ENCODE measurements around the gene ZNF23.

The ZNF23 gene

DNA sequence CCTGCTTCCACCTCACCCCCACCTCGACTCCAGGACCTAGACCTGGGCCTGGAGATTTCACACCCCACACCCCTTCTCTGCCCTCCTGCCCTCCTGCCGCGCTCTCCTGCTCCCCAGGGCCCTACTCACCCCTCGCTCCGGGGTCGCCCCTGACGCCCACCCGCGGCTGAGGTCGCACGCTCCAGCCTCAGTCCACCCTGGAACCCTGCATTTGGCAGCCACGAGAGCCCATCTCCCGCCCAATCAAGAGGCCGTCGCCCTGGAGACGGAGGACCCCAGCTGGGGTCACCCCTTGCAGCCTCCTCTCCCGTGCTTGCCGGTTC lies 36.3 kb downstream of the ZNF23 start:
- DNase-seq: no peak

DNA sequence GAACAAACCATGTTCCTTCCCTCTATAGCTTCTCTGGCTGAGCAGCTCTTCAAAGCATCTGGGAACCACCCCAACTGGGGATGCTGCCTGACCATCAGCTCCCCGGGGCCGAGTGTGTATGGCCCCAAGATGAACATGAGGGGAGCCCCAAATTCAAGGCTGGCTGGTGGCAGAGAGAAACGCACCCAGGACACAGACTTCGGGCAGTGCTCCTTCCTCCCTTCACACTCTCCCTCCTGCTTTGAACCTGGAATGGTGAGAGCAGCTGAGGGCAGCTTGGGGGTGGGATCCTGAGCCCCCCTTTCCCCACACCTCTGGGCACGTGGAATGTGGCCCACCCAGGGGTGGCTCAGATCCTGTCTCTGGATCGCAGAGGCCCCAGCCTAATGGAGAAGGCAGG lies 37.4 kb downstream of the ZNF23 start:
- DNase-seq: no peak

DNA sequence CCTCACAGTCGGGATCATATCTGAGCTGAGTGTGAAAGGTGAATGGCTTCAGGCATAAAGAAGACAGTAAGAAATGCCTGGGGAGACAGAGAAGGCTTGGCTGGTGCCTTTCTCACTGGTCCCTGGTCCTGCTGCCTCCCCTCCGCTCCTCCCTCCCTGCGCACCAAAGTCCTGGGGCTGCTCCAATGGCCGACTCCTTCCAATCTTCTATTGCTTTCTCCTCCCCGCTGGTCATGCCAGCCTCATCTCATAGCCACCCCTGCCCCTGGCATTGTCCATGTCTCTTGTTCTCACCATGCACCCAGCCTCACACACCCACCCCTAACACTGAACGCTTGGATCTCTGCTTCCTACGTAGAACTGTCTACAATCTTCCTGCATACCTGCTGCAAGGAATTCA lies 38.2 kb downstream of the ZNF23 start:
- no peak for DNase-seq

GRCh38 chr16:71423016-71423415 lies 39.0 kb downstream of the ZNF23 start:
- no peak for DNase-seq

- DNase-seq: no peak
Measured at GRCh38 chr16:71421911-71422310, 40.1 kb downstream of the ZNF23 start.

GRCh38 chr16:71414038-71414437 lies 48.0 kb downstream of the ZNF23 start:
- DNase-seq: no peak

GRCh38 chr16:71413341-71413740 lies 48.7 kb downstream of the ZNF23 start:
- no peak for DNase-seq

DNA sequence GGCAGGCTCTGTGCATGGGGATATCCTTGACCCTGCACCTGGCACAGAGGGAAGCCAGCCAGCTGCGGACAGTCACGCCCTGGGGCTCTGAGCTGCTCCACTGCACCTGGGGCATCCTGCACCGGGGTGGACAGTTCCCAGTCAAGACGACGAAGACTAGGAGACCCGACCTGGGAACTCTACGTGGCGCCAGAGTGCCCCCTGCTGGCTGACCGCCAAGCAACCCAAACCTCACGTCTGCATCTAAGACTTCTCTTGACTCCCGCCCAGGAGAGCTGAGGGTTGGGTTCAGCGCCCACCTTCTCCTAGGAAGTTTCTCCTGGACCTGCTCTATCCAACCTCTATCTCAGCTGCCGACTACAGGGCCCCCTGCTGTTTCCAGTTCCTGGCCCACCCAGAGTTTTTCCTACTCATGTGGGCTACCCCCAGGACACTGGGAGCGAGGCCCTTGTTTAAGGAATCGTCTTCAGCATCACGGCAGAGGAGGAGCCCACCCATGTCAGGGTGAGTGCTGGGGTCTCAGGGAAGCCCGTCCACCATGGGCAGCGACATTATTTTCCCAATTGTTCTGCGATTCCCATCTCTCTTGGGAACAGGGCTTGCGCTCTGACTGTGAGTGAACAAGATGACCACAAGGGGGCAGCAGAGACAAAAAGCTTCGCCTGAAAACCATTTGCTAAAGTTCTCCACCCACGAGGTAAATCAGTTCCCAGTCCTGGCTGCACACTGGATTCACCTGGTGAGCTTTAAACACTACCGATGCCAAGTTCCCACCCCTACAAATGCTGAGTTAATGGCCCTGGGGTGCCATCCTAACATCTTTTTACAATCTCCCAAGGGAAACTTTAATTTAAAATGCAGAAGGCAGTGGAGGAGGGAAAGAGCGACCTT lies 49.5 kb downstream of the ZNF23 start:
- peak; percentile 61 for DNase-seq

DNA sequence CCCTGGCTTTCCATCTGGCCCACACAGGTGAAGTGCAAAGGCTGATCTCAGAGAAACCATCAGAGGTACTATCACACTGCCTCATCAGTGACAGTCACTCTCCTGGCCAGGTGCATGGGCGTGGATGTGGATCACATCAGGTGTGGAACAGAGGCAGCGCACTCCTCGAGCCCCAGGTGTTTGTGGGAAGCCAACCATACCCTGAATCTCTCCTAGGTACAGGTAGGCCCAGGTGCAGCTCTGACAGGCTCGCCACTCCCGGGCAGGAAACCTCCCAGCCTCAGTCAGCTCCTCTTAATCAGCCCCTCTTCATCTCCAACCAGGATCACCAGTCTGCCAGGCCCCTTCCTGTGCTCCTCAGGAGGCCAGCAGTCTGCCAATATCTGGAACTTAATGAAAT lies 51.9 kb downstream of the ZNF23 start:
- no peak for DNase-seq

- no peak for DNase-seq
Measured at GRCh38 chr16:71409011-71409775, 52.9 kb downstream of the ZNF23 start.

DNA sequence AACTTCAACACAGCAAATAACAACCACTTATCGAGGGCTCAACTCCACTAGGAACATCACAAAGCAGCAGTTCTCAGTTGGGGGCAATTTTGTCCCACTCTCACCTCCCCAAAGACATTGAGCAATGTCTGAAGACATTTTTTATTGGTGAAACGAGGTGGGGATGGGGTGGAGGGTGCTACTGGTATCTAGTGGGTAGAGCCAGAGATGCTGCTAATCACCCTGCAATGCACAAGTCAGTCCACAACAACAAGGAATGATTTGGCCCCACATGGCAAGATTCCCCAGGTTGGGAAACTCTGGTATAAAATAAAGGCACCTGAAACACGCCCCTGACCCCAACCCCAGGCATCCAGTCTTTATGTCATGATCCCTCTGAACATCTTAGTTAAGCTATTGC lies 53.5 kb downstream of the ZNF23 start:
- DNase-seq: no peak

- no peak for DNase-seq
Measured at GRCh38 chr16:71407731-71408130, 54.3 kb downstream of the ZNF23 start.

- DNase-seq: no peak
Measured at GRCh38 chr16:71406724-71407123, 55.3 kb downstream of the ZNF23 start.

GRCh38 chr16:71406316-71406715 lies 55.7 kb downstream of the ZNF23 start:
- no peak for DNase-seq

DNA sequence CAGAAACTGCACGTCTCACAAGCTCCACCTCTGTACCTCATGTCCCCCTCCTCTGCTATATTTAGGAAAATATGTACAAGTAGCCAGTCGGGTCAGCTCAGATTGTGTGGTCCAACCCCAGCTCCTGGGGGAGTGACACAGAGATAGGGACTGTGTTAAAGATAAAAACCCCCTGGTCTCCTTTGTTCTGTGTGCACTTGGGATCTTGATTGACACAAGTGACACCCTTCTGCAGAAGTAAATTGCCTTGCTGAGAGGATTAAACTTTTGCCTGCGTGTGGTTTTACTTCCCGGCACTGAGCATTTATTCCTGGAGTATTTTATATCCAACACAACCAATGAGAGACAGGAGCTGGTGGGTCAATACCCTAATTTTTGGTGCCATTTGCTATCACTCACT lies 57.7 kb downstream of the ZNF23 start:
- DNase-seq: no peak

GRCh38 chr16:71402674-71403073 lies 59.4 kb downstream of the ZNF23 start:
- DNase-seq: no peak

GRCh38 chr16:71402007-71402406 lies 60.0 kb downstream of the ZNF23 start:
- DNase-seq: no peak

DNA sequence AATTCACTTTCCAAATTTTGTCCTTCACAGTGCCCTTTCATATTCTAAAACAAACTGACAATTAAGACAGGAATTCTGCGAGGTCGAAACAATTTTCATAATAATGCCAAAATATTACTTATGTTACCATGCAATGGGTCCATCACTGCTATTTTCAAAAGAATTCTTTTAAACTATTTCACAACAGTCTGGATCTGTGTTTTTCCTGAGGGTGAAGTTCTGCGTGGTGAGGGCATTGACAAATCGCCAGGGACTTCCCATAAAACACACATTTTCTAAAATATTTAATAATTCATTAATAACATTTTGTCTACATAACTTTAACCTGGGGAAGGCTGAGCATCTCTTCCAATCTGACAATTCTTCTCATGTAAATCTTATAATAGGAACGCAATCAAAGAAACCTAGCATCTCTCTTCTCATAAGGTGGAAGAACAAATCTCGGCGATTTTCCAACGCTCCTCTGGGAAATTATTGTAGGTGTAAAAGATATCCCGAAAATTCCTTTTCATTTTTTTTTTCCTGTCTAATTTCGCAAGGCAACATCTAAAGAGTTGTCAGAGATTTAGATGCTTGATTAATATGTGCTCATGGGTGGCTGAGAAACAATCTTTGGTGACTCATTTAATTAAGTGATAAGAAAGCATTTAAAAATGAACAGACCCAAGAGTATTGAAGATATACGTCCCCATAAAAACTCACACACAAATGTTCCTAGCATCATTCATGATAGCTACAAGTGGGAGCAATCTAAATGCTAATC lies 62.1 kb downstream of the ZNF23 start:
- DNase-seq: no peak
